Middle frontal gyrus (tissue), 1 donor: ENCODE measurements around the gene C14orf39.

Experiments used
- DNase-seq: peaks from one replicate; pipeline ENCODE4 v3.0.0-alpha.2; 2015; ENCODE audit warnings: low spot score; ENCODE audit errors: extremely low spot score

The C14orf39 gene

GRCh38 chr14:60485598-60486251 lies at the start of gene C14orf39:
Gene C14orf39 (minus strand): TSS chr14:60486063. CDS start chr14:60485078, 985 bp downstream.
- no peak for DNase-seq

- DNase-seq: no peak
Observed at GRCh38 chr14:60532442-60532841, 46.6 kb upstream of the C14orf39 start.

- DNase-seq: no peak
Observed at GRCh38 chr14:60515511-60516289, 29.8 kb upstream of the C14orf39 start.

- DNase-seq: no peak
Observed at GRCh38 chr14:60514741-60515491, 29.1 kb upstream of the C14orf39 start.

GRCh38 chr14:60514378-60514740 lies 28.5 kb upstream of the C14orf39 start:
- no peak for DNase-seq

- no peak for DNase-seq
Observed at GRCh38 chr14:60512973-60513571, 27.2 kb upstream of the C14orf39 start.

- DNase-seq: no peak
Observed at GRCh38 chr14:60512126-60512525, 26.3 kb upstream of the C14orf39 start.

GRCh38 chr14:60510951-60511599 lies 25.2 kb upstream of the C14orf39 start:
- no peak for DNase-seq

GRCh38 chr14:60510254-60510950 lies 24.5 kb upstream of the C14orf39 start:
- DNase-seq: no peak

GRCh38 chr14:60509438-60510253 lies 23.8 kb upstream of the C14orf39 start:
- no peak for DNase-seq

GRCh38 chr14:60508707-60509437 lies 23.0 kb upstream of the C14orf39 start, which contains the start of gene SIX6:
Gene SIX6 (plus strand): TSS chr14:60509146. CDS start chr14:60509399, 253 bp downstream.
- DNase-seq: no peak

GRCh38 chr14:60508363-60508706 lies 22.5 kb upstream of the C14orf39 start:
- no peak for DNase-seq

- DNase-seq: no peak
Observed at GRCh38 chr14:60506985-60507829, 21.3 kb upstream of the C14orf39 start.

- DNase-seq: no peak
Observed at GRCh38 chr14:60506462-60506984, 20.7 kb upstream of the C14orf39 start.

- DNase-seq: no peak
Observed at GRCh38 chr14:60506010-60506409, 20.1 kb upstream of the C14orf39 start.

- DNase-seq: no peak
Observed at GRCh38 chr14:60505448-60505847, 19.6 kb upstream of the C14orf39 start.

GRCh38 chr14:60502541-60502940 lies 16.7 kb upstream of the C14orf39 start:
- DNase-seq: no peak

GRCh38 chr14:60495946-60496345 lies 10.1 kb upstream of the C14orf39 start:
- no peak for DNase-seq
